Liver (tissue), 9 donors: ENCODE measurements around the gene SHC1. TPM values are rescaled to one million over a fixed set of nuclear protein-coding genes. Genes with fewer than 3 reads are reported as not detected.

Experiments used
- DNase-seq: peaks from one replicate; pipeline ENCODE4 v3.0.0-alpha.2; 2017; ENCODE audit warnings: low spot score
- H3K27ac ChIP-seq, 2 donors: one replicate each; pipeline ENCODE4 v1.7.0; 2013; ENCODE audit warnings: inconsistent platforms in 2 of 2, low read length in 2 of 2, control low read depth in 1 of 2, low read depth in 1 of 2, mild to moderate bottlenecking in 1 of 2
- H3K27me3 ChIP-seq, 4 donors: one replicate each; pipeline versions ENCODE4 v1.6.1 to v1.7.0; 2013; ENCODE audit warnings: low read length in 3 of 4, inconsistent platforms in 1 of 4, mild to moderate bottlenecking in 1 of 4, moderate library complexity in 1 of 4; ENCODE audit not compliant: control insufficient read depth in 4 of 4, insufficient read depth in 4 of 4
- H3K36me3 ChIP-seq, 4 donors: one replicate each; pipeline versions ENCODE4 v1.6.1 to v1.7.0; 2013; ENCODE audit warnings: low read length in 3 of 4, mild to moderate bottlenecking in 3 of 4, low read depth in 1 of 4, moderate library complexity in 1 of 4; ENCODE audit not compliant: control insufficient read depth in 4 of 4, insufficient read depth in 3 of 4
- H3K4me1 ChIP-seq, 4 donors: one replicate each; pipeline versions ENCODE4 v1.6.1 to v1.7.0; 2013; ENCODE audit warnings: low read length in 3 of 4, mild to moderate bottlenecking in 3 of 4, moderate library complexity in 1 of 4; ENCODE audit not compliant: control insufficient read depth in 4 of 4, insufficient read depth in 4 of 4
- H3K4me3 ChIP-seq, 3 donors: one replicate each; pipeline versions ENCODE4 v1.6.1 to v1.7.0; 2013; ENCODE audit warnings: low read length in 3 of 3, control low read depth in 1 of 3, low read depth in 1 of 3, mild to moderate bottlenecking in 1 of 3
- H3K9ac ChIP-seq, 2 donors: one replicate each; pipeline ENCODE4 v1.7.0; 2013; ENCODE audit warnings: low read length in 2 of 2, mild to moderate bottlenecking in 2 of 2, moderate library complexity in 2 of 2, control low read depth in 1 of 2, low read depth in 1 of 2
- H3K9me3 ChIP-seq, 4 donors: one replicate each; pipeline versions ENCODE4 v1.6.1 to v1.7.0; 2013; ENCODE audit warnings: low read length in 3 of 4; ENCODE audit not compliant: control insufficient read depth in 4 of 4
- ATF3 ChIP-seq: IDR thresholded peaks from 2 replicates; pipeline ENCODE4 v1.6.1; 2016; ENCODE audit warnings: antibody characterized with exemption
- EGR1 ChIP-seq, 2 donors: IDR thresholded peaks; 2 replicates each; pipeline ENCODE4 v1.6.1; 2016 to 2018; ENCODE audit warnings: antibody characterized with exemption in 2 of 2, low read depth in 2 of 2
- FOXA1 ChIP-seq: IDR thresholded peaks from 2 replicates; pipeline ENCODE4 v1.6.1; 2016; ENCODE audit warnings: antibody characterized with exemption
- FOXA2 ChIP-seq: IDR thresholded peaks from 2 replicates; pipeline ENCODE4 v1.6.1; 2016; ENCODE audit warnings: antibody characterized with exemption
- GABPA ChIP-seq, 2 donors: IDR thresholded peaks in 1 of 2; conservative IDR thresholded peaks in 1 of 2; 2 replicates each; pipeline ENCODE4 v1.6.1; 2016; ENCODE audit warnings: antibody characterized with exemption in 2 of 2, mild to moderate bottlenecking in 1 of 2, moderate library complexity in 1 of 2
- HNF4A ChIP-seq, 2 donors: conservative IDR thresholded peaks; 2 replicates each; pipeline ENCODE4 v1.6.1; 2016; ENCODE audit warnings: antibody characterized with exemption in 2 of 2, mild to moderate bottlenecking in 2 of 2
- HNF4G ChIP-seq: IDR thresholded peaks from 2 replicates; pipeline ENCODE4 v1.6.1; 2016; ENCODE audit warnings: antibody characterized with exemption
- JUND ChIP-seq, 2 donors: IDR thresholded peaks; 2 replicates each; pipeline ENCODE4 v1.6.1; 2016; ENCODE audit warnings: antibody characterized with exemption in 2 of 2
- MAX ChIP-seq: IDR thresholded peaks from 2 replicates; pipeline ENCODE4 v1.6.1; 2016; ENCODE audit warnings: antibody characterized with exemption
- NR2F2 ChIP-seq: IDR thresholded peaks from 2 replicates; pipeline ENCODE4 v1.6.1; 2016; ENCODE audit warnings: antibody characterized with exemption
- RAD21 ChIP-seq, 2 donors: IDR thresholded peaks; 2 replicates each; pipeline ENCODE4 v1.6.1; 2016; ENCODE audit warnings: antibody characterized with exemption in 2 of 2, mild to moderate bottlenecking in 2 of 2
- REST ChIP-seq: IDR thresholded peaks from 2 replicates; pipeline ENCODE4 v1.6.1; 2016; ENCODE audit warnings: antibody characterized with exemption, mild to moderate bottlenecking
- RXRA ChIP-seq, 2 donors: IDR thresholded peaks; 2 replicates each; pipeline ENCODE4 v1.6.1; 2017 to 2018; ENCODE audit warnings: antibody characterized with exemption in 2 of 2, mild to moderate bottlenecking in 1 of 2
- SP1 ChIP-seq: IDR thresholded peaks from 2 replicates; pipeline ENCODE4 v1.6.1; 2018; ENCODE audit warnings: antibody characterized with exemption, mild to moderate bottlenecking
- TAF1 ChIP-seq: conservative IDR thresholded peaks from 2 replicates; pipeline ENCODE4 v1.6.1; 2016; ENCODE audit warnings: antibody characterized with exemption, mild to moderate bottlenecking
- YY1 ChIP-seq: IDR thresholded peaks from 2 replicates; pipeline ENCODE4 v1.6.1; 2016; ENCODE audit warnings: antibody characterized with exemption, mild to moderate bottlenecking
- ZBTB33 ChIP-seq: IDR thresholded peaks from 2 replicates; pipeline ENCODE4 v1.6.1; 2016; ENCODE audit warnings: antibody characterized with exemption
- WGBS: extraction: QIAGEN DNeasy Blood & Tissue Kit; methylation state at CpG from one replicate; pipeline ENCODE4 v1.1.7; 2013; 5-methylcytosine and 5-hydroxymethylcytosine counted together
- polyA plus RNA-seq, 2 donors: library from polyadenylated mRNA; stranded (reverse) in 1 of 2; unstranded in 1 of 2; fragments of 200-250 nt in 1 of 2; fragments of >200 nt in 1 of 2; fragmentation: Nextera tagmentation in 1 of 2; extraction: Ambion mirVana in 1 of 2; gene quantifications; one replicate each; pipeline versions ENCODE4 v1.2.1 to v1.2.3, GENCODE V29; 2013 to 2015
- total RNA-seq, 2 donors: library from RNA; depleted of rRNA; stranded (reverse); fragments of >200 nt; gene quantifications; one replicate each; pipeline ENCODE4 v1.2.3, GENCODE V29; 2014
- donor health status: healthy.
- donor health status: healthy.
- donor health status: healthy.
- donor health status: healthy.
- donor health status: healthy.

The SHC1 gene
- total and polyA plus RNA-seq, 4 donors, result 27.2 to 65.5 (median 58.0) TPM

GRCh38 chr1:155016231-155016831 lies 45.8 kb upstream of the SHC1 start:
- H3K4me1 ChIP-seq, result peaks cover 16 to 59% (median 36%) of the 10 kb centered on the region in 4 donors
- peaks cover 3 to 19% (median 9%) of the 10 kb centered on the region in 4 donors for H3K36me3 ChIP-seq
- 84% methylated on average over 26 of the region's 26 CpGs for WGBS
- no peak for TF ChIP-seq HNF4G
- no peak for DNase-seq
- H3K4me3 ChIP-seq, result no peak overlapping the region
- H3K27ac ChIP-seq, result peak overlapping the region in 1 of 2 donors; percentile 70
- H3K9me3 ChIP-seq, result no peaks in the 10 kb centered on the region
- no peaks in the 10 kb centered on the region for H3K27me3 ChIP-seq
- no peak overlapping the region for H3K9ac ChIP-seq

- peaks cover 22 to 66% (median 42%) of the 10 kb centered on the region in 4 donors for H3K4me1 ChIP-seq
- TF ChIP-seq FOXA1 (no peak), NR2F2 (no peak), SP1 (no peak), FOXA2 (no peak), HNF4G (no peak), RAD21 (IDR thresholded peaks at IDR 0.05) (no peak), RXRA (IDR thresholded peaks at IDR 0.05) (no peak), ATF3 (no peak), ZBTB33 (no peak), MAX (no peak), GABPA (IDR thresholded peaks at IDR 0.05 in 1 of 2, conservative IDR thresholded peaks at IDR 0.05 in 1 of 2) (no peak)
- no peak overlapping the region for H3K4me3 ChIP-seq
- no peak for DNase-seq
- H3K9ac ChIP-seq, result no peak overlapping the region
- peaks cover 3 to 19% (median 9%) of the 10 kb centered on the region in 4 donors for H3K36me3 ChIP-seq
- 79% methylated on average over 16 of the region's 16 CpGs for WGBS
- no peaks in the 10 kb centered on the region for H3K27me3 ChIP-seq
- H3K27ac ChIP-seq, result no peak overlapping the region
- H3K9me3 ChIP-seq, result no peaks in the 10 kb centered on the region
Observed at GRCh38 chr1:155015527-155016230, 45.1 kb upstream of the SHC1 start.

GRCh38 chr1:155014709-155015508 lies 44.4 kb upstream of the SHC1 start:
- Histone ChIP-seq H3K9ac (no peak overlapping the region), H3K9me3 (no peaks in the 10 kb centered on the region), H3K27me3 (no peaks in the 10 kb centered on the region), H3K36me3 (peaks cover 3 to 19% (median 9%) of the 10 kb centered on the region in 4 donors), H3K4me3 (no peak overlapping the region), H3K4me1 (peaks cover 28 to 74% (median 49%) of the 10 kb centered on the region in 4 donors), H3K27ac (no peak overlapping the region)
- WGBS, result 92% methylated on average over 31 of the region's 31 CpGs
- no peak for DNase-seq
- no peak for TF ChIP-seq HNF4A (conservative IDR thresholded peaks at IDR 0.05)
- TF ChIP-seq FOXA2, result no peak
- TF ChIP-seq YY1, result no peak
- no peak for TF ChIP-seq EGR1 (IDR thresholded peaks at IDR 0.05; ENCODE audit: low read depth in 2 of 2)
- no peak for TF ChIP-seq HNF4G
- TF ChIP-seq RXRA (IDR thresholded peaks at IDR 0.05), result no peak
- no peak for TF ChIP-seq FOXA1
- no peak for TF ChIP-seq ATF3
- TF ChIP-seq SP1, result no peak
- TF ChIP-seq MAX, result no peak
- no peak for TF ChIP-seq TAF1
- TF ChIP-seq GABPA (IDR thresholded peaks at IDR 0.05 in 1 of 2, conservative IDR thresholded peaks at IDR 0.05 in 1 of 2), result no peak
- no peak for TF ChIP-seq JUND (IDR thresholded peaks at IDR 0.05)
- no peak for TF ChIP-seq REST
